ENCODE results near the gene KASH5. TPM values are rescaled to one million over a fixed set of nuclear protein-coding genes. Genes with fewer than 3 reads are reported as not detected.

KASH5 gene
- total and polyA plus RNA-seq, 4 donors, result not detected

GRCh38 chr19:49415810-49416200 is 27.8 kb downstream of the KASH5 start:
- Histone ChIP-seq H3K27ac (ENCODE audit: low read depth in 1 of 2, low read length in 2 of 2) (no peak overlapping the region), H3K36me3 (ENCODE audit: control insufficient read depth in 4 of 4, insufficient read depth in 3 of 4, low read depth in 1 of 4, low read length in 3 of 4) (no peaks in the 10 kb centered on the region), H3K27me3 (ENCODE audit: control insufficient read depth in 4 of 4, insufficient read depth in 4 of 4, low read length in 3 of 4) (peaks cover 0 to 5% (median 0%) of the 10 kb centered on the region in 4 donors), H3K9ac (ENCODE audit: low read depth in 1 of 2, low read length in 2 of 2) (no peak overlapping the region), H3K4me3 (ENCODE audit: low read depth in 1 of 3, low read length in 3 of 3) (no peak overlapping the region), H3K9me3 (ENCODE audit: control insufficient read depth in 4 of 4, low read length in 3 of 4) (no peaks in the 10 kb centered on the region), H3K4me1 (ENCODE audit: control insufficient read depth in 4 of 4, insufficient read depth in 4 of 4, low read length in 3 of 4) (no peaks in the 10 kb centered on the region)
- no peak for DNase-seq (ENCODE audit: low spot score)
- no peak for TF ChIP-seq HNF4A (conservative IDR thresholded peaks at IDR 0.05)
- no peak for TF ChIP-seq MAX (IDR thresholded peaks at IDR 0.05)
- no peak for TF ChIP-seq ATF3 (IDR thresholded peaks at IDR 0.05)
- TF ChIP-seq RXRA (IDR thresholded peaks at IDR 0.05), result no peak
- TF ChIP-seq RAD21 (IDR thresholded peaks at IDR 0.05), result no peak
- TF ChIP-seq SP1 (IDR thresholded peaks at IDR 0.05), result no peak
- no peak for TF ChIP-seq NR2F2 (IDR thresholded peaks at IDR 0.05)
- no peak for TF ChIP-seq CTCF (IDR thresholded peaks at IDR 0.05; ENCODE audit: low read depth, low read length, missing input control)
- no peak for TF ChIP-seq FOXA1 (IDR thresholded peaks at IDR 0.05)
- no peak for TF ChIP-seq EGR1 (IDR thresholded peaks at IDR 0.05; ENCODE audit: low read depth in 2 of 2)
- TF ChIP-seq GABPA (IDR thresholded peaks at IDR 0.05 in 1 of 2, conservative IDR thresholded peaks at IDR 0.05 in 1 of 2), result no peak
- TF ChIP-seq ZBTB33 (IDR thresholded peaks at IDR 0.05), result no peak
- no peak for TF ChIP-seq FOXA2 (IDR thresholded peaks at IDR 0.05)
- TF ChIP-seq HNF4G (IDR thresholded peaks at IDR 0.05), result no peak
- no peak for TF ChIP-seq REST (IDR thresholded peaks at IDR 0.05)
- no peak for TF ChIP-seq YY1 (IDR thresholded peaks at IDR 0.05)
- TF ChIP-seq TAF1 (conservative IDR thresholded peaks at IDR 0.05), result no peak
- no peak for TF ChIP-seq JUND (IDR thresholded peaks at IDR 0.05)
- 89% methylated on average over 2 of the region's 2 CpGs for WGBS
